ENCODE data around the gene TMEM141.

GRCh38 chr9:136750526-136750925, 40.6 kb upstream of the TMEM141 start:
- TF ChIP-seq, protein P1, sequence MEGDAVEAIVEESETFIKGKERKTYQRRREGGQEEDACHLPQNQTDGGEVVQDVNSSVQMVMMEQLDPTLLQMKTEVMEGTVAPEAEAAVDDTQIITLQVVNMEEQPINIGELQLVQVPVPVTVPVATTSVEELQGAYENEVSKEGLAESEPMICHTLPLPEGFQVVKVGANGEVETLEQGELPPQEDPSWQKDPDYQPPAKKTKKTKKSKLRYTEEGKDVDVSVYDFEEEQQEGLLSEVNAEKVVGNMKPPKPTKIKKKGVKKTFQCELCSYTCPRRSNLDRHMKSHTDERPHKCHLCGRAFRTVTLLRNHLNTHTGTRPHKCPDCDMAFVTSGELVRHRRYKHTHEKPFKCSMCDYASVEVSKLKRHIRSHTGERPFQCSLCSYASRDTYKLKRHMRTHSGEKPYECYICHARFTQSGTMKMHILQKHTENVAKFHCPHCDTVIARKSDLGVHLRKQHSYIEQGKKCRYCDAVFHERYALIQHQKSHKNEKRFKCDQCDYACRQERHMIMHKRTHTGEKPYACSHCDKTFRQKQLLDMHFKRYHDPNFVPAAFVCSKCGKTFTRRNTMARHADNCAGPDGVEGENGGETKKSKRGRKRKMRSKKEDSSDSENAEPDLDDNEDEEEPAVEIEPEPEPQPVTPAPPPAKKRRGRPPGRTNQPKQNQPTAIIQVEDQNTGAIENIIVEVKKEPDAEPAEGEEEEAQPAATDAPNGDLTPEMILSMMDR (conservative IDR thresholded peaks at IDR 0.05; ENCODE audit: low read depth, low read length), result no peak
- no peak for TF ChIP-seq EZH2 (IDR thresholded peaks at IDR 0.05; ENCODE audit: borderline replicate concordance, low read depth, low read length, poor library complexity, severe bottlenecking)

Data from A673 (cell line).